ENCODE results near the gene SPATA46. TPM values are rescaled to one million over a fixed set of nuclear protein-coding genes. Genes with fewer than 3 reads are reported as not detected.

The SPATA46 gene
- total and polyA plus RNA-seq, 7 donors = not detected

DNA sequence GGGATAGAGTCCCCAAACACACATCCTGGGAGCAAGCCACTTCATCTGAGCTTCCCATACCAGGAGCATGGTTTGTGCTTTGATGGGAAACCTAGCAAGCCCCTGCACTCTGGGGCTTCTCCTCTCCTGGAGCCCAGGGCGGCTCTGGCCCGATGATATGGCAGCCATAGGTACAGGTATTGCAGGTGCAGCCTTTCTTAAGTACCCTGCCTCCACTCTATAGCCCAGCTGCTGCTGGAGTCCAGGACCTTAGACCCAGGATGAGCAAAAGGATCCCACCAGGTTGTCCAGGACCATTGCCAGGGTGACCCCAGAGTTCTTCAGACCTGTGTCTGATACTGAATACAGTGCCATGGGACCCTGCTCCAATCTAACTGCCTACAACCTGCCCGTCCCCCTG lies 9.0 kb upstream of the SPATA46 start:
- intact Hi-C loops (cut with DNase I) = no loop called here
- no peaks in the 10 kb centered on the region for H3K27me3 ChIP-seq
- TF ChIP-seq EP300 (IDR thresholded peaks at IDR 0.05) (no peak), POLR2AphosphoS5 (IDR thresholded peaks at IDR 0.05) (no peak), POLR2A (IDR thresholded peaks at IDR 0.05) (no peak), CTCF (IDR thresholded peaks at IDR 0.05) (no peak)
- DNase-seq = no peak
- H3K9me3 ChIP-seq = no peaks in the 10 kb centered on the region
- H3K4me3 ChIP-seq = no peak overlapping the region
- WGBS, 2 donors = 81 to 95% methylated on average over 3 of the region's 3 CpGs
- no peak overlapping the region for H3K27ac ChIP-seq
- H3K36me3 ChIP-seq = peaks cover 0 to 18% (median 2%) of the 10 kb centered on the region in 4 donors
- H3K4me1 ChIP-seq = no peaks in the 10 kb centered on the region

DNA sequence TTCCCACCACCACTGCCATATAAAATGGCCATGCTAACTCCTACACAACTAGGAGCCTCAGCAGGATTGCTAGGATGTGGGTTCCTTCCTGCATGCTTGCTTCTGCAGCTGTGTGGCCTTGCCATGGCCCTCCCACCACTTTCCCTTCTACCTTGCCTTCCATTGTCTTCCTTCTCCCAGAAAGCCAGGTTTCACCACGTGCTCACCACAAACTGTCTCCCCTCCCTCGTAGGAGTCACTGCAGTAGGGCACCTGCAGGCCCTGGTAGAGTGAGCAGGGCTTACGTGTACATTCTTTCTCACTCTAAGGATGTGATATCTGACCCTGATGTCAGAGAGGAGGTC lies 8.6 kb upstream of the SPATA46 start:
- Histone ChIP-seq H3K4me3 (no peak overlapping the region), H3K27me3 (no peaks in the 10 kb centered on the region), H3K9me3 (no peaks in the 10 kb centered on the region), H3K4me1 (no peaks in the 10 kb centered on the region), H3K27ac (no peak overlapping the region), H3K36me3 (peaks cover 0 to 18% (median 2%) of the 10 kb centered on the region in 4 donors)
- DNase-seq = no peak
- 59 to 90% methylated on average over 3 of the region's 3 CpGs for WGBS, 2 donors
- intact Hi-C loops (cut with DNase I) = no loop called here
- TF ChIP-seq POLR2A (IDR thresholded peaks at IDR 0.05) = no peak
- TF ChIP-seq POLR2AphosphoS5 (IDR thresholded peaks at IDR 0.05) = no peak
- no peak for TF ChIP-seq CTCF (IDR thresholded peaks at IDR 0.05)
- no peak for TF ChIP-seq EP300 (IDR thresholded peaks at IDR 0.05)

DNA sequence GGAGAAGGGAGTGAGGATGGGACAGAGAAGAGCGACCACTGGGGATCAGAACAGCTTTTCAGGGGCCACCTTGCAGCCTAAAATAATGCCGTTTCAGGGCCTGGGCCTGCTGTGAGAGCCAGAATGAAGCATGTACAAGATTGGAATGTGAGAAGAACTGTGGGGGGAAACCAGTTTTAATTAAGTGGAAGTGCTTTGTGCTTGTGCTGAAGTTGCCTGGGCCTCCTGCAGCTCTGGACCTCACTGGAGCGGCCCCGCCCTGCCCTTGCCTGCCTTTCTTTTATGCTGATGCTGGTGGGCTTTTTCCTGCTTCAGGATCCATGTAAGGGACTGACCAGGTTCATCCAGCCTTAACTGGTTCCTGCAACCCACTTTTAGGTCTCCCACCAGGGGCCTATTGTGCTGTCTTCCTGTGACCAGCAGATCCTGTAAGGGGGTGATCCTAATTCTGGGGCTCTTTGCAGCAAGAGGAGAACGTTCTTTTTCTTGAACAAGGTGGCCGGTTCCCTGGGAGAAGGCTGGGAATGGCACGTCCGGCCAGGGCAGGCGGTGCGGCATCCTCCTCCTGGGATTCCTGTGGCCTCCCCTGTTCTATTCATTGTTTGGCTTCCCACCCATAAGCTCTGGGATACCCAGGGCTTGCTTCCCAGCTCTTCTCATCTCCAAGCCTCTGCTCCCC lies 8.1 kb upstream of the SPATA46 start:
- Histone ChIP-seq H3K36me3 (peaks cover 0 to 18% (median 2%) of the 10 kb centered on the region in 4 donors), H3K4me3 (no peak overlapping the region), H3K4me1 (no peaks in the 10 kb centered on the region), H3K27me3 (no peaks in the 10 kb centered on the region), H3K27ac (no peak overlapping the region), H3K9me3 (no peaks in the 10 kb centered on the region)
- no peak for DNase-seq
- WGBS, 2 donors = 93 to 94% methylated on average over 10 of the region's 10 CpGs
- intact Hi-C loops (cut with DNase I) = no loop called here
- TF ChIP-seq POLR2AphosphoS5 (IDR thresholded peaks at IDR 0.05) (no peak), EP300 (IDR thresholded peaks at IDR 0.05) (no peak), POLR2A (IDR thresholded peaks at IDR 0.05) (no peak), CTCF (IDR thresholded peaks at IDR 0.05) (no peak)

GRCh38 chr1:162384116-162384515 lies 7.5 kb upstream of the SPATA46 start:
- DNase-seq = peak; percentile 48
- Histone ChIP-seq H3K4me3 (no peak overlapping the region), H3K36me3 (peaks cover 0 to 18% (median 2%) of the 10 kb centered on the region in 4 donors), H3K4me1 (no peaks in the 10 kb centered on the region), H3K9me3 (no peaks in the 10 kb centered on the region), H3K27me3 (no peaks in the 10 kb centered on the region), H3K27ac (no peak overlapping the region)
- intact Hi-C loops (cut with DNase I) = no loop called here
- TF ChIP-seq POLR2A (IDR thresholded peaks at IDR 0.05) (no peak), EP300 (IDR thresholded peaks at IDR 0.05) (no peak), CTCF (IDR thresholded peaks at IDR 0.05) (no peak), POLR2AphosphoS5 (IDR thresholded peaks at IDR 0.05) (no peak)
- 93 to 96% methylated on average over 6 of the region's 6 CpGs for WGBS, 2 donors

- H3K4me3 ChIP-seq = no peak overlapping the region
- H3K36me3 ChIP-seq = peaks cover 0 to 18% (median 2%) of the 10 kb centered on the region in 4 donors
- no peaks in the 10 kb centered on the region for H3K27me3 ChIP-seq
- intact Hi-C loops (cut with DNase I) = no loop called here
- H3K27ac ChIP-seq = no peak overlapping the region
- 93 to 95% methylated on average over 8 of the region's 8 CpGs for WGBS, 2 donors
- TF ChIP-seq EP300 (IDR thresholded peaks at IDR 0.05) (no peak), CTCF (IDR thresholded peaks at IDR 0.05) (no peak), POLR2A (IDR thresholded peaks at IDR 0.05) (no peak), POLR2AphosphoS5 (IDR thresholded peaks at IDR 0.05) (no peak)
- no peaks in the 10 kb centered on the region for H3K4me1 ChIP-seq
- H3K9me3 ChIP-seq = no peaks in the 10 kb centered on the region
- peak; percentile 28 for DNase-seq
These were observed 6.9 kb upstream of the SPATA46 start for GRCh38 chr1:162383516-162383915.
